ENCODE results near the gene SUSD3. TPM values are rescaled to one million over a fixed set of nuclear protein-coding genes. Genes with fewer than 3 reads are reported as not detected.

Gene SUSD3
- total and polyA plus RNA-seq, 10 of the 15 experiments (the other 5 are each of a cell fraction or from before 2014, with no cell fraction given), result 2.5 to 92.0 (median 31.1) TPM

DNA sequence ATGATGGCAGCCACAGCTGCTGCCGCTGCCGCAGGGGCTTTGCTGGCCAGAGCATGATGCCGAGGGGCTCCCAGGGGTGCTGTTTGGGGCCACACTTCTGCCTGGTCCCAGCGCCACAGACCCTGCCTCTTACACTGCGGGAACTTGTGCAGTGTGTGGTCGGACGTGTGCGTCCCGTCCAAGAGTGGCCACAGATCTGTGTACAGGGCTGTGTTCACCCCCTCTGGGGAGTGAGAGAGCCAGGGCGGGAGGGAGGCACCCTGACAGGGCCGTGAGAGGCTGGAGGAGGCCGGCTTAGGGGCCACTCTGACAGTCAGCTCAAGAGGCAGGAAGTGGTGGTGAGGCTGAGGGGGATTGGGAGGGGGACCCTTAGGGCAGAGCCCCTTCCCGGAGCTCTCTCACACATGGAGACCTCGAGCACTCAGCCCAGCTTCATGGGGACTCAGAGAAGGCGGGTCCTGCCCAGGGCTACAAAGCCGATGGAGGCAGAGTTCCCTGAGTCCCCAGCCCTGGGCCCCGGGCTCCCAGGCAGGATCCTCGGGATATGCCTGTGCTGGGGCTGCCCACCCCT, 24.4 kb downstream of the SUSD3 start:
- H3K4me1 ChIP-seq (ENCODE audit: control insufficient read depth, insufficient read depth, low read length), result peaks cover 3% of the 10 kb centered on the region; the same call in 1 of the 2 replicates
- ChIA-PET CTCF (no interaction called here), SMC1A (ENCODE audit: uncharacterized antibody, unreplicated experiment) (no interaction called here), RAD21 (ENCODE audit: unreplicated experiment) (no interaction called here), POLR2A (interaction anchor here (1.3 kb wide), 1 partner anchor 9 kb away, joined by 8 read pairs; no protein-coding TSS in a partner anchor)
- TF ChIP-seq, protein P1, sequence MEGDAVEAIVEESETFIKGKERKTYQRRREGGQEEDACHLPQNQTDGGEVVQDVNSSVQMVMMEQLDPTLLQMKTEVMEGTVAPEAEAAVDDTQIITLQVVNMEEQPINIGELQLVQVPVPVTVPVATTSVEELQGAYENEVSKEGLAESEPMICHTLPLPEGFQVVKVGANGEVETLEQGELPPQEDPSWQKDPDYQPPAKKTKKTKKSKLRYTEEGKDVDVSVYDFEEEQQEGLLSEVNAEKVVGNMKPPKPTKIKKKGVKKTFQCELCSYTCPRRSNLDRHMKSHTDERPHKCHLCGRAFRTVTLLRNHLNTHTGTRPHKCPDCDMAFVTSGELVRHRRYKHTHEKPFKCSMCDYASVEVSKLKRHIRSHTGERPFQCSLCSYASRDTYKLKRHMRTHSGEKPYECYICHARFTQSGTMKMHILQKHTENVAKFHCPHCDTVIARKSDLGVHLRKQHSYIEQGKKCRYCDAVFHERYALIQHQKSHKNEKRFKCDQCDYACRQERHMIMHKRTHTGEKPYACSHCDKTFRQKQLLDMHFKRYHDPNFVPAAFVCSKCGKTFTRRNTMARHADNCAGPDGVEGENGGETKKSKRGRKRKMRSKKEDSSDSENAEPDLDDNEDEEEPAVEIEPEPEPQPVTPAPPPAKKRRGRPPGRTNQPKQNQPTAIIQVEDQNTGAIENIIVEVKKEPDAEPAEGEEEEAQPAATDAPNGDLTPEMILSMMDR (IDR thresholded peaks at IDR 0.05 in 2 of 3, conservative IDR thresholded peaks at IDR 0.05 in 1 of 3; ENCODE audit: control insufficient read depth in 2 of 3, extremely low read depth in 1 of 3, insufficient read depth in 1 of 3, low read depth in 3 of 3, low read length in 3 of 3), result no peak
- TF ChIP-seq, protein P2, sequence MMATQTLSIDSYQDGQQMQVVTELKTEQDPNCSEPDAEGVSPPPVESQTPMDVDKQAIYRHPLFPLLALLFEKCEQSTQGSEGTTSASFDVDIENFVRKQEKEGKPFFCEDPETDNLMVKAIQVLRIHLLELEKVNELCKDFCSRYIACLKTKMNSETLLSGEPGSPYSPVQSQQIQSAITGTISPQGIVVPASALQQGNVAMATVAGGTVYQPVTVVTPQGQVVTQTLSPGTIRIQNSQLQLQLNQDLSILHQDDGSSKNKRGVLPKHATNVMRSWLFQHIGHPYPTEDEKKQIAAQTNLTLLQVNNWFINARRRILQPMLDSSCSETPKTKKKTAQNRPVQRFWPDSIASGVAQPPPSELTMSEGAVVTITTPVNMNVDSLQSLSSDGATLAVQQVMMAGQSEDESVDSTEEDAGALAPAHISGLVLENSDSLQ (IDR thresholded peaks at IDR 0.05), result no peak
- TF ChIP-seq CREB1 (IDR thresholded peaks at IDR 0.05; ENCODE audit: low read depth) (no peak), ZNF274 (IDR thresholded peaks at IDR 0.05; ENCODE audit: insufficient read depth, insufficient read length) (no peak), ESRRA (IDR thresholded peaks at IDR 0.05; ENCODE audit: low read length) (no peak), STAT1 (conservative IDR thresholded peaks at IDR 0.05) (no peak), NFYA (IDR thresholded peaks at IDR 0.05; ENCODE audit: borderline replicate concordance, low read depth, low read length) (no peak)
- TF ChIP-seq, protein P3, sequence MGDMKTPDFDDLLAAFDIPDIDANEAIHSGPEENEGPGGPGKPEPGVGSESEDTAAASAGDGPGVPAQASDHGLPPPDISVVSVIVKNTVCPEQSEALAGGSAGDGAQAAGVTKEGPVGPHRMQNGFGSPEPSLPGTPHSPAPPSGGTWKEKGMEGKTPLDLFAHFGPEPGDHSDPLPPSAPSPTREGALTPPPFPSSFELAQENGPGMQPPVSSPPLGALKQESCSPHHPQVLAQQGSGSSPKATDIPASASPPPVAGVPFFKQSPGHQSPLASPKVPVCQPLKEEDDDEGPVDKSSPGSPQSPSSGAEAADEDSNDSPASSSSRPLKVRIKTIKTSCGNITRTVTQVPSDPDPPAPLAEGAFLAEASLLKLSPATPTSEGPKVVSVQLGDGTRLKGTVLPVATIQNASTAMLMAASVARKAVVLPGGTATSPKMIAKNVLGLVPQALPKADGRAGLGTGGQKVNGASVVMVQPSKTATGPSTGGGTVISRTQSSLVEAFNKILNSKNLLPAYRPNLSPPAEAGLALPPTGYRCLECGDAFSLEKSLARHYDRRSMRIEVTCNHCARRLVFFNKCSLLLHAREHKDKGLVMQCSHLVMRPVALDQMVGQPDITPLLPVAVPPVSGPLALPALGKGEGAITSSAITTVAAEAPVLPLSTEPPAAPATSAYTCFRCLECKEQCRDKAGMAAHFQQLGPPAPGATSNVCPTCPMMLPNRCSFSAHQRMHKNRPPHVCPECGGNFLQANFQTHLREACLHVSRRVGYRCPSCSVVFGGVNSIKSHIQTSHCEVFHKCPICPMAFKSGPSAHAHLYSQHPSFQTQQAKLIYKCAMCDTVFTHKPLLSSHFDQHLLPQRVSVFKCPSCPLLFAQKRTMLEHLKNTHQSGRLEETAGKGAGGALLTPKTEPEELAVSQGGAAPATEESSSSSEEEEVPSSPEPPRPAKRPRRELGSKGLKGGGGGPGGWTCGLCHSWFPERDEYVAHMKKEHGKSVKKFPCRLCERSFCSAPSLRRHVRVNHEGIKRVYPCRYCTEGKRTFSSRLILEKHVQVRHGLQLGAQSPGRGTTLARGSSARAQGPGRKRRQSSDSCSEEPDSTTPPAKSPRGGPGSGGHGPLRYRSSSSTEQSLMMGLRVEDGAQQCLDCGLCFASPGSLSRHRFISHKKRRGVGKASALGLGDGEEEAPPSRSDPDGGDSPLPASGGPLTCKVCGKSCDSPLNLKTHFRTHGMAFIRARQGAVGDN (IDR thresholded peaks at IDR 0.05), result no peak
- no peaks in the 10 kb centered on the region for H4K20me1 ChIP-seq (ENCODE audit: control insufficient read depth, insufficient read depth)
- H3K4me2 ChIP-seq (ENCODE audit: control insufficient read depth, insufficient read depth), result no peak overlapping the region
- WGBS (ENCODE audit: insufficient coverage, insufficient replicate concordance, low lambda C conversion rate, missing lambda C conversion rate), result 85% methylated on average over 16 of the region's 18 CpGs
- no peaks in the 10 kb centered on the region for H3K27me3 ChIP-seq (replicated peaks in 1 of 2; ENCODE audit: control insufficient read depth in 2 of 2, insufficient read depth in 2 of 2, low read length in 1 of 2)
- H3K27ac ChIP-seq (ENCODE audit: control insufficient read depth, insufficient read depth), result no peak overlapping the region
- H3K4me3 ChIP-seq, result no peak overlapping the region
- no peak for DNase-seq (ENCODE audit: low read depth, low spot score)
- ATAC-seq, result no peak
- H3K36me3 ChIP-seq (ENCODE audit: control insufficient read depth in 2 of 2, insufficient read depth in 2 of 2, low read length in 1 of 2), result peaks cover 13 to 21% of the 10 kb centered on the region in 2 experiments
- H3K9ac ChIP-seq (ENCODE audit: control insufficient read depth, insufficient read depth, low read length), result no peak overlapping the region
- no TSS peak for BruUV-seq (replicated peaks)
- intact Hi-C loops (cut with micrococcal nuclease; ENCODE audit: unreplicated experiment) (no loop called here), in situ Hi-C loops (cut with MboI) (no loop called here)
- H3K79me2 ChIP-seq (ENCODE audit: control insufficient read depth, insufficient read depth, low read length), result no peaks in the 10 kb centered on the region
- no peak overlapping the region for H2AFZ ChIP-seq (ENCODE audit: control insufficient read depth, low read depth, low read length)
- H3K9me3 ChIP-seq (replicated peaks; ENCODE audit: control insufficient read depth, insufficient read depth, low read length), result peaks cover 1% of the 10 kb centered on the region; the same call in 2 of the 3 replicates
- no peak for FAIRE-seq
